Measurements from ENCODE around the gene FUBP1.
"Not testable (repeated sequence)": the region's sequence is repeated elsewhere in the genome, so short reads cannot be mapped to it uniquely, and the experiment has no call there.

The FUBP1 gene

DNA sequence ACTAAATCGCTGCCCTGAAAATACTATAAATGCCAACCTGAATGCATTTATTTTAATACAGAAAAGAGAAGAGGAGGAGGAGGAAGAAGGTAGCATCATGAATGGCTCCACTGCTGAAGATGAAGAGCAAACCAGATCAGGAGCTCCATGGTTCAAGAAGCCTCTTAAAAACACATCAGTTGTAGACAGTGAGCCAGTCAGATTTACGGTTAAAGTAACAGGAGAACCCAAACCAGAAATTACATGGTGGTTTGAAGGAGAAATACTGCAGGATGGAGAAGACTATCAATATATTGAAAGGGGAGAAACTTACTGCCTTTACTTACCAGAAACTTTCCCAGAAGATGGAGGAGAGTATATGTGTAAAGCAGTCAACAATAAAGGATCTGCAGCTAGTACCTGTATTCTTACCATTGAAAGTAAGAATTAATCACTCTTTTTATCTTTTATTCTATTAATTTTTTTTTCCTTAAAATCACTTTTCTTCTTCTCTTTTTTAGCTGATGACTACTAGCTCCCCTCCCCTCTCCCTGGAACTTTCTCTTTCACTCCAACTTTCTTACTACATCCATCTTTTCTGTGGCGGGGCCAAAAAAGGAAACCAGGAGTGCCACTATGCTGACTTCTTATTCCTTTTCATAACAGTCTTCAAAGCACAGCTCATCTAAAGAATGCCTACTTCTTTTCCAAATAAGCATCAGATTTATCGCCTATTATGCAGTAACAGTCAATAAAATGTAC, 36.3 kb downstream of the FUBP1 start:
- DNase-seq, result no peak

DNA sequence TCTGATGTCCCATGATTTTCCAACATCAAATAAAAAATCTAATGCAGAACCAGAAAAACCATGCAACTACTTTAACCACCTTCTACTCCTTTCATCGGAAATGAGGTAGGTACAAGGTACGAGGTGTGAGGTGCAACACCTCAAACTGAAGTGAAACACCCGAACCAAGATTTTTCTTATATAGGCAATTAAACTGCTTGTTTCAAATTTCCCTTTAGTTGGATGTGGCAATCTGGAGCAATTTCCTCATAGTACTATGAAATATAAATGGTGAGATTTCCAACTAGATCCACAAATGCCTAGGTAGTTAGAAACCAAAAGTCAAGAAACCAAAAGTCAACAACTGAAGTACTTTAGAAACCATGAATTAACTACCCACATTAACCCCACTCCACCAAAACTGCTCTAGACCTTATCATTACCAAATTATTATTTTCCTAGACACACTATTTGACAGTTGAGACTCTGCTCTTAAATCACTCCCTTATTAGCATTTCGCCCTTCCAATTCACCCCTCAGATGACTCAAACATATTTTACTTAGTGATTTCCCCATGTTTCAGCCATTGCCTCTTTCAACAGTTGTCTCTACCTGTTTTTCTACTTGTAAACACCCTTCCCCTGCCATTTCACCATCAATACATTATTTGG, 37.8 kb downstream of the FUBP1 start:
- no peak for DNase-seq

DNA sequence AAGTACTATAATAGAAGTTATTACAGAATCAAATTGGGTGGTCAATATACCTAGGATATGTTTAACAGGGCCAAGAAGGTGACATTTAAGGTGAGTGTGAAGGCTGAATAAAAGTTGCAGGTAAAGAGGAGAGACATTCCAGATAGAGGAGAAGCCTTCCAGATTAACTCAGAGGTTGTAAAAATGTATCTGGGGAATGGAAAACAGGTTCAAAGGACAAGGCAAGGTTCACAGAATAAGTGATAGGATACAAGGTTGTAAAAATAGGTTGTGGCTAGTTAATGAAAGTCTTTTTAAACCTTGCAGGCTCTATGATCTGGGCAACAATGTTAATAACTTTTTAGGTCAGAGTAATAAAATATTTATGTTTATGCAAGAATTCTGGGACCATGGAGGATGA, 40.2 kb downstream of the FUBP1 start:
- DNase-seq, result no peak

DNA sequence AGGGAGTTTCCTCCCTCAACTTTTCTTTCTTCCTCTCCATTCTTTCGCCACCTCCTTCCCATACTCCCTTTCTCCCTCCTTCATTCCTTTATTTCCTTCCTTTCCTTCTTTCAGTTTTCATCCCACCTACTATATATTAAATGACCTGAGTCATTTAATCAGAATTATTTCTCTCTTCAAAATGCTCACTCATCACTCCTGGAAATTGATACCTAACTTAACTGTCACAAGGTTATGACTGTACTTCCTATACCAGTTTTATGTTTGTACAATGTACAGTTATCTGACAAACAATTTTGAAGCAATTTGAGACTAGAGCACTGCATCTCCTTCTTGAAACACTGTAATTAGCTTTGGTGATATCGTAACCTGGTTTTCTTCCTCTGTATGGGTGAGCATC, 49.1 kb downstream of the FUBP1 start:
- no peak for DNase-seq

GRCh38 chr1:77927414-77927813, 51.5 kb downstream of the FUBP1 start:
- DNase-seq, result no peak

- no peak for DNase-seq
These were observed 52.1 kb downstream of the FUBP1 start for GRCh38 chr1:77926561-77927357.

- no peak for DNase-seq
These were observed 52.9 kb downstream of the FUBP1 start for GRCh38 chr1:77925956-77926355.

- DNase-seq, result no peak
These were observed 53.4 kb downstream of the FUBP1 start for GRCh38 chr1:77925518-77925917.

DNA sequence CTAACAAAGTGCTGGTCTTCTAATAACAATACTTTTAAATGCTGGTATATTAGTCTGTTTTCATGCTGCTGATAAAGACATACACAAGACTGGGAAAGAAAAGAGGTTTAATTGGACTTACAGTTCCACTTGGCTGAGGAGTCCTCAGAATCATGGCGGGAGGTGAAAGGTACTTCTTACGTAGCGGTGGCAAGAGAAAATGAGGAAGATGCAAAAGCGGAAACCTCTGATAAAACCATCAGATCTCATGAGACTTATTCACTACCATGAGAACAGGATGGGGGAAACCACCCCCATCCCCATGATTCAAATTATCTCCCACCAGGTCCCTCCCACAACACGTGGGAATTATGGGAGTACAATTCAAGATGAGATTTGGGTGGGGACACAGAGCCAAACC, 60.0 kb downstream of the FUBP1 start:
- DNase-seq, result not testable (repeated sequence)

DNA sequence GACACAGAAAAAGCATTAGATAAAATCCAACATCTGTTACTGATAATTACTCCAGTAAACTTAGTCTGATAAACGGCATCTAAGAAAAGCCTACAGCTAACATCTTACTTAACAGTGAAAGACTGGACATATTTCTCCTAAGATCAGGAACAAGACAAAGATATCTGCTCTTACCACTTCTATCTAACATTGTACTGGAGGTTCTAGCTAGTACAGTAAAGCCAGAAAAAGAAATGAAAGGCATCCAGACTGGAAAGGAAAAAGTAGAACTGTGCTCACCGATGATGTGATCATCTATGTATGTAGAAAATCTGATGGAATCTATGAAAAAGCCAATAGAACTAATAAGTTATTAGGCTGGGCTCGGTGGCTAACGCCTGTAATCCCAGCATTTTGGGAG, 68.8 kb downstream of the FUBP1 start:
- no peak for DNase-seq

GRCh38 chr1:77906624-77907023, 72.2 kb downstream of the FUBP1 start:
- DNase-seq, result no peak

DNA sequence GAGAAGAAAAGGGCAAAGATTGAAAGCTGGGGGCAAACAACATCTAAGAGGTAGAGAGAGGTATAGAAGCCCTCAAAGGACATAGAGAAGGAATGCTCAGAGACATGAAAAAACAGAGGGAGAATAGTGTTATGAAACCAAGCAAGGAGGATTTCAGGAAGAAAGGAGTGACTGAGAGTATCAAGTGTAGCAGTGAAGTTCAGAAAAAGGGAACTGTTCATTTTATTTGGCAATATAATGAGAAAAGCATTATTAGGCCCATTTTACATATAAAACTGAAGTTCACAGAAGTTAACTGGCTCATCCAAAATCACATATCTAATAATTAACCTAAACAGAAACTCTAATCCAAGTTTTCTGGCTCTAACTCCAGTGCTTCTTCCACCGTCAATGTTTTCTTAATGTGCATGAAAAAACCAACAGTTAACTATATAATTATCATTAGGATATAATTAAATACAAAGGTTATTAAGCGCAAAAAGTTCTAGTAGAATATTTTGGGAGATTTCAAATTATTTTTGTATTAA, 72.8 kb downstream of the FUBP1 start:
- DNase-seq, result no peak

DNA sequence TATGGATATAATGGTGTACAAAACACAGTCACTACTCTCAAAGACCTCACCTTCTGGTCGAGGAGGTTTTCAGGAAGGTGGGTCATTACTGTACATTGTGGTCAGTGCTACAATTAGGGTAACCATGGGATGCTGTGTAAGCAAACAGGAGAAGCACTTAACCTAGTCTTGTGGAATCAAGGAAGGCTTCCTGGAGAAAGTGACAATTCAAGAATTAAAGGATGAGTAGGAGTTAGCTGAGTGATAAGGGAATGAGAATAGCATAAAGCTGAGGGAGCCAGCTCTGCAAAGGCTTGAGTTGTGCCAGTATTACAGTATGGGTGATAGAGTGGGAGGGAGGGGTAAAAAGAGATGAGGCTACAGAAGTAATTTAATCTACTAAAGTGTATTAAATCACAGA, 73.3 kb downstream of the FUBP1 start:
- DNase-seq, result no peak

- peak; percentile 36 for DNase-seq
These were observed 78.1 kb downstream of the FUBP1 start for GRCh38 chr1:77900687-77901293.

- DNase-seq, result no peak
These were observed 79.1 kb downstream of the FUBP1 start for GRCh38 chr1:77899647-77900320.

Measured in NCI-H345 (cell line).